ENCODE results near the gene TMEM260. TPM values are rescaled to one million over a fixed set of nuclear protein-coding genes. Genes with fewer than 3 reads are reported as not detected.
"Not testable (repeated sequence)": the region's sequence is repeated elsewhere in the genome, so short reads cannot be mapped to it uniquely, and the experiment has no call there.

Gene TMEM260
- total RNA-seq, 1 donor from 2014 or later, result 19.7 TPM

- Mint-ChIP-seq H3K27ac (ENCODE audit: unreplicated experiment) (no peak overlapping the region), H3K4me3 (no peak overlapping the region), H3K36me3 (ENCODE audit: low read depth) (peaks cover 5% of the 10 kb centered on the region), H3K4me1 (peaks cover 6% of the 10 kb centered on the region), H3K27me3 (ENCODE audit: low read depth) (peaks cover 52% of the 10 kb centered on the region), H3K9me3 (no peaks in the 10 kb centered on the region)
- DNase-seq (ENCODE audit: low read depth, low spot score), result no peak
- TF ChIP-seq CTCF (conservative IDR thresholded peaks at IDR 0.05), result no peak
Observed at GRCh38 chr14:56666294-56666693, 86.7 kb downstream of the TMEM260 start.

GRCh38 chr14:56666716-56667115, 87.1 kb downstream of the TMEM260 start:
- H3K27ac Mint-ChIP-seq (ENCODE audit: unreplicated experiment), result no peak overlapping the region
- peaks cover 47% of the 10 kb centered on the region for H3K27me3 Mint-ChIP-seq (ENCODE audit: low read depth)
- H3K36me3 Mint-ChIP-seq (ENCODE audit: low read depth), result peaks cover 5% of the 10 kb centered on the region
- H3K9me3 Mint-ChIP-seq, result no peaks in the 10 kb centered on the region
- TF ChIP-seq CTCF (conservative IDR thresholded peaks at IDR 0.05), result no peak
- DNase-seq (ENCODE audit: low read depth, low spot score), result no peak
- peaks cover 6% of the 10 kb centered on the region for H3K4me1 Mint-ChIP-seq
- H3K4me3 Mint-ChIP-seq, result no peak overlapping the region

GRCh38 chr14:56667290-56667689, 87.7 kb downstream of the TMEM260 start:
- not testable (repeated sequence) for H3K4me3 Mint-ChIP-seq; DNase-seq (ENCODE audit: low read depth, low spot score); H3K9me3 Mint-ChIP-seq; H3K36me3 Mint-ChIP-seq (ENCODE audit: low read depth); H3K27ac Mint-ChIP-seq (ENCODE audit: unreplicated experiment); H3K4me1 Mint-ChIP-seq
- H3K27me3 Mint-ChIP-seq (ENCODE audit: low read depth), result peaks cover 42% of the 10 kb centered on the region

GRCh38 chr14:56676042-56676441, 96.4 kb downstream of the TMEM260 start:
- Mint-ChIP-seq H3K27ac (ENCODE audit: unreplicated experiment) (no peak overlapping the region), H3K27me3 (ENCODE audit: low read depth) (peaks cover 21% of the 10 kb centered on the region), H3K9me3 (peaks cover 2% of the 10 kb centered on the region), H3K4me1 (no peaks in the 10 kb centered on the region), H3K4me3 (no peak overlapping the region), H3K36me3 (ENCODE audit: low read depth) (peaks cover 3% of the 10 kb centered on the region)
- no peak for DNase-seq (ENCODE audit: low read depth, low spot score)
- no peak for TF ChIP-seq CTCF (conservative IDR thresholded peaks at IDR 0.05)

- peaks cover 2% of the 10 kb centered on the region for H3K9me3 Mint-ChIP-seq
- peaks cover 3% of the 10 kb centered on the region for H3K36me3 Mint-ChIP-seq (ENCODE audit: low read depth)
Observed at GRCh38 chr14:56678838-56679237, 99.2 kb downstream of the TMEM260 start.

GRCh38 chr14:56686416-56686815, 106.8 kb downstream of the TMEM260 start:
- peak; percentile 31 for TF ChIP-seq CTCF (conservative IDR thresholded peaks at IDR 0.05)
- no peak for DNase-seq (ENCODE audit: low read depth, low spot score)
- H3K27ac Mint-ChIP-seq (ENCODE audit: unreplicated experiment), result no peak overlapping the region

More at GRCh38 chr14:56678838-56679237, 99.2 kb downstream of the TMEM260 start:
- no peaks in the 10 kb centered on the region for H3K4me1 Mint-ChIP-seq
- no peak overlapping the region for H3K4me3 Mint-ChIP-seq
- H3K27ac Mint-ChIP-seq (ENCODE audit: unreplicated experiment), result no peak overlapping the region
- DNase-seq (ENCODE audit: low read depth, low spot score), result no peak
- H3K27me3 Mint-ChIP-seq (ENCODE audit: low read depth), result peaks cover 19% of the 10 kb centered on the region
- TF ChIP-seq CTCF (conservative IDR thresholded peaks at IDR 0.05), result no peak

More at GRCh38 chr14:56686416-56686815, 106.8 kb downstream of the TMEM260 start:
- Mint-ChIP-seq H3K9me3 (peaks cover 2% of the 10 kb centered on the region), H3K27me3 (ENCODE audit: low read depth) (no peaks in the 10 kb centered on the region), H3K4me3 (no peak overlapping the region), H3K4me1 (peaks cover 17% of the 10 kb centered on the region), H3K36me3 (ENCODE audit: low read depth) (no peaks in the 10 kb centered on the region)

All from neural crest cell (in vitro differentiated cells).